CD14-positive monocyte (primary cell): Measurements from ENCODE around the gene TATDN3. TPM values are rescaled to one million over a fixed set of nuclear protein-coding genes. Genes with fewer than 3 reads are reported as not detected.

Source experiments
- DNase-seq, 3 donors: peaks; one replicate each; pipeline ENCODE4 v3.0.0-alpha.2; 2011 to 2022
- H2AFZ ChIP-seq: 2 replicates; pipeline ENCODE4 v1.6.0; 2012; ENCODE audit warnings: mild to moderate bottlenecking, low read depth, low read length, inconsistent platforms; ENCODE audit not compliant: insufficient read depth, poor library complexity, severe bottlenecking
- H3K27ac ChIP-seq, 2 donors: 1 replicate in 1 of 2; 2 replicates in 1 of 2; pipeline ENCODE4 v1.5.1; 2012 to 2013; ENCODE audit warnings: low read length in 2 of 2, control low read depth in 1 of 2, inconsistent platforms in 1 of 2, low read depth in 1 of 2, mild to moderate bottlenecking in 1 of 2
- H3K27me3 ChIP-seq, 2 donors: one replicate each; pipeline versions ENCODE4 v1.6.0 to v1.6.1; 2011 to 2013; ENCODE audit warnings: low read length in 2 of 2; ENCODE audit not compliant: control insufficient read depth in 2 of 2, insufficient read depth in 2 of 2
- H3K36me3 ChIP-seq, 2 donors: replicated peaks in 1 of 2; 1 replicate in 1 of 2; 2 replicates in 1 of 2; pipeline versions ENCODE4 v1.5.1 to v1.6.1; 2012 to 2013; ENCODE audit warnings: low read length in 2 of 2, control low read depth in 1 of 2, inconsistent platforms in 1 of 2, mild to moderate bottlenecking in 1 of 2; ENCODE audit not compliant: insufficient read depth in 2 of 2, control insufficient read depth in 1 of 2
- H3K4me1 ChIP-seq, 2 donors: 1 replicate in 1 of 2; 2 replicates in 1 of 2; pipeline versions ENCODE4 v1.5.1 to v1.6.1; 2012 to 2013; ENCODE audit warnings: low read length in 2 of 2, control low read depth in 1 of 2, inconsistent platforms in 1 of 2, mild to moderate bottlenecking in 1 of 2, moderate library complexity in 1 of 2; ENCODE audit not compliant: insufficient read depth in 2 of 2, control insufficient read depth in 1 of 2
- H3K4me2 ChIP-seq: replicated peaks from 2 replicates; pipeline ENCODE3; 2012; ENCODE audit warnings: low read length, moderate library complexity, mild to moderate bottlenecking; ENCODE audit not compliant: poor library complexity, severe bottlenecking; ENCODE audit errors: extremely low read depth
- H3K4me3 ChIP-seq, 3 experiments: fragments of 200-600 bp in 1 of 3; sonication (generic) in 1 of 3; replicated peaks in 1 of 3; 1 replicate in 2 of 3; 2 replicates in 1 of 3; pipeline ENCODE4 v1.5.1; 2011 to 2013; ENCODE audit warnings: low read length in 3 of 3, mild to moderate bottlenecking in 3 of 3, control low read depth in 2 of 3, low read depth in 2 of 3, inconsistent platforms in 1 of 3, moderate library complexity in 1 of 3
- H3K79me2 ChIP-seq: 2 replicates; pipeline ENCODE4 v1.6.0; 2012; ENCODE audit warnings: mild to moderate bottlenecking, control low read depth, inconsistent platforms, low read length, moderate library complexity; ENCODE audit not compliant: insufficient read depth
- H3K9ac ChIP-seq: 2 replicates; pipeline ENCODE4 v1.6.0; 2017; ENCODE audit warnings: low read length, mild to moderate bottlenecking; ENCODE audit not compliant: insufficient read depth, poor library complexity, severe bottlenecking
- H3K9me3 ChIP-seq, 2 donors: replicated peaks in 1 of 2; 1 replicate in 1 of 2; 2 replicates in 1 of 2; pipeline versions ENCODE4 v1.5.1 to v1.6.1; 2012 to 2013; ENCODE audit warnings: low read length in 2 of 2, control low read depth in 1 of 2; ENCODE audit not compliant: control insufficient read depth in 1 of 2, insufficient read depth in 1 of 2
- H4K20me1 ChIP-seq: 2 replicates; pipeline ENCODE4 v1.6.0; 2012; ENCODE audit warnings: mild to moderate bottlenecking, low read length, control low read depth, moderate library complexity; ENCODE audit not compliant: insufficient read depth
- H3K27ac Mint-ChIP-seq, 7 donors: one replicate each; pipeline ENCODE4 v1.8.0; 2020; ENCODE audit warnings: mild to moderate bottlenecking in 7 of 7, mixed read lengths in 7 of 7, moderate library complexity in 6 of 7, inconsistent platforms in 2 of 7
- H3K27me3 Mint-ChIP-seq, 3 donors: one replicate each; pipeline ENCODE4 v1.8.0; 2021 to 2022; ENCODE audit warnings: low read depth in 3 of 3, mild to moderate bottlenecking in 3 of 3, mixed read lengths in 3 of 3, moderate library complexity in 3 of 3, inconsistent platforms in 1 of 3
- H3K36me3 Mint-ChIP-seq, 2 donors: one replicate each; pipeline ENCODE4 v1.8.0; 2020; ENCODE audit warnings: mixed read lengths in 2 of 2, inconsistent platforms in 1 of 2, mild to moderate bottlenecking in 1 of 2
- H3K4me1 Mint-ChIP-seq: one replicate; pipeline ENCODE4 v1.8.0; 2020; ENCODE audit warnings: mild to moderate bottlenecking, mixed read lengths
- H3K4me3 Mint-ChIP-seq, 2 donors: one replicate each; pipeline ENCODE4 v1.8.0; 2020; ENCODE audit warnings: mild to moderate bottlenecking in 2 of 2, mixed read lengths in 2 of 2, moderate library complexity in 1 of 2
- H3K9me3 Mint-ChIP-seq, 7 donors: one replicate each; pipeline ENCODE4 v1.8.0; 2020 to 2022; ENCODE audit warnings: mixed read lengths in 7 of 7, mild to moderate bottlenecking in 6 of 7, moderate library complexity in 6 of 7, inconsistent platforms in 2 of 7
- CTCF ChIP-seq: fragments of 200-600 bp; IDR thresholded peaks from one replicate; pipeline ENCODE4 v1.8.0; 2022; ENCODE audit warnings: antibody characterized with exemption, mild to moderate bottlenecking
- WGBS: methylation state at CpG from one replicate; pipeline ENCODE4 v1.1.5; 2013; ENCODE audit warnings: missing lambda C conversion rate; ENCODE audit not compliant: insufficient coverage; 5-methylcytosine and 5-hydroxymethylcytosine counted together
- intact Hi-C, 2 donors: fragments of 100-400 bp; cut with micrococcal nuclease; formaldehyde crosslinking; loops; one replicate each; pipeline versions ENCODE4 v1.15.0 to v1.15.1; 2023
- polyA plus RNA-seq, 3 donors: library from polyadenylated mRNA; depleted of rRNA in 1 of 3; unstranded in 2 of 3; stranded (reverse) in 1 of 3; fragments of 300-500 nt in 2 of 3; fragments of >200 nt in 1 of 3; fragmentation: Illumina TruSeq in 2 of 3; gene quantifications; 1 replicate in 2 of 3; 2 replicates in 1 of 3; pipeline ENCODE4 v1.2.3, GENCODE V29; 2012 to 2021

TATDN3 gene
- polyA plus RNA-seq, 3 donors, result 12.1 to 34.3 (median 31.4) TPM

GRCh38 chr1:212774584-212774983, 17.1 kb upstream of the TATDN3 start:
- peak in 2 of 3 donors; percentile 73 to 80 for DNase-seq
- H3K27ac ChIP-seq, result peak overlapping the region in 1 of 2 donors; percentile 30
- H3K9me3 Mint-ChIP-seq, result peaks cover 7 to 15% (median 13%) of the 10 kb centered on the region in 7 donors
- H3K9me3 ChIP-seq, result peaks cover 0 to 12% of the 10 kb centered on the region in 2 donors
- H2AFZ ChIP-seq, result no peak overlapping the region
- peaks cover 18 to 30% of the 10 kb centered on the region in 2 donors for H3K36me3 Mint-ChIP-seq
- no peak for TF ChIP-seq CTCF
- no peak overlapping the region for H3K9ac ChIP-seq
- H3K36me3 ChIP-seq, result peaks cover 2 to 18% of the 10 kb centered on the region in 2 donors
- peak overlapping the region; percentile 43 for H3K4me2 ChIP-seq
- H3K4me1 ChIP-seq, result peaks cover 17 to 31% of the 10 kb centered on the region in 2 donors
- H3K4me3 Mint-ChIP-seq, result no peak overlapping the region
- H3K27me3 Mint-ChIP-seq, result no peaks in the 10 kb centered on the region
- peaks cover 38% of the 10 kb centered on the region for H3K4me1 Mint-ChIP-seq
- no peaks in the 10 kb centered on the region for H3K27me3 ChIP-seq
- intact Hi-C loops, result no loop called here
- WGBS, result no CpG with 5 or more reads among the region's 2 CpGs
- peak overlapping the region in 5 of 7 donors; percentile 60 to 85 (median 78) for H3K27ac Mint-ChIP-seq
- H3K4me3 ChIP-seq, result no peak overlapping the region
- peaks cover 38% of the 10 kb centered on the region for H3K79me2 ChIP-seq
- no peaks in the 10 kb centered on the region for H4K20me1 ChIP-seq

GRCh38 chr1:212775241-212775640, 16.5 kb upstream of the TATDN3 start:
- no peaks in the 10 kb centered on the region for H3K27me3 Mint-ChIP-seq
- Histone ChIP-seq H3K9ac (no peak overlapping the region), H3K27ac (no peak overlapping the region), H3K36me3 (peaks cover 2 to 12% of the 10 kb centered on the region in 2 donors), H3K4me1 (peaks cover 17 to 31% of the 10 kb centered on the region in 2 donors), H3K4me3 (no peak overlapping the region), H4K20me1 (no peaks in the 10 kb centered on the region), H2AFZ (no peak overlapping the region), H3K9me3 (peaks cover 0 to 5% of the 10 kb centered on the region in 2 donors), H3K4me2 (no peak overlapping the region), H3K27me3 (no peaks in the 10 kb centered on the region), H3K79me2 (peaks cover 31% of the 10 kb centered on the region)
- H3K4me3 Mint-ChIP-seq, result no peak overlapping the region
- peaks cover under 1 to 11% (median 8%) of the 10 kb centered on the region in 7 donors for H3K9me3 Mint-ChIP-seq
- DNase-seq, result no peak
- H3K27ac Mint-ChIP-seq, result peak overlapping the region in 3 of 7 donors; percentile 3 to 53 (median 18)
- TF ChIP-seq CTCF, result no peak
- H3K4me1 Mint-ChIP-seq, result peaks cover 38% of the 10 kb centered on the region
- intact Hi-C loops, result no loop called here
- H3K36me3 Mint-ChIP-seq, result peaks cover 13 to 24% of the 10 kb centered on the region in 2 donors
